Activated naive CD4-positive, alpha-beta T cell treated with anti-CD3 and anti-CD28 coated beads for 36 hours (primary cell): Measurements from ENCODE around the gene CASP2. TPM values are rescaled to one million over a fixed set of nuclear protein-coding genes. Genes with fewer than 3 reads are reported as not detected.

Source experiments
- CTCF ChIA-PET: fragments of 350-600 bp; sonication (Branson Sonifier 250); formaldehyde crosslinking; loops from one replicate; lab custom pipeline; 2021; ENCODE audit warnings: antibody characterized with exemption; lab: Charles Lee
- DNase-seq: peaks from one replicate; pipeline ENCODE4 v3.0.0-alpha.2; 2020
- H3K27ac Mint-ChIP-seq: one replicate; pipeline ENCODE4 v1.8.0; 2021; ENCODE audit warnings: mild to moderate bottlenecking, mixed read lengths
- H3K27me3 Mint-ChIP-seq: one replicate; pipeline ENCODE4 v1.8.0; 2021; ENCODE audit warnings: low read depth, mixed read lengths
- H3K36me3 Mint-ChIP-seq: one replicate; pipeline ENCODE4 v1.8.0; 2021; ENCODE audit warnings: low read depth, mixed read lengths
- H3K4me1 Mint-ChIP-seq: one replicate; pipeline ENCODE4 v1.8.0; 2021; ENCODE audit warnings: low read depth, mixed read lengths
- H3K4me3 Mint-ChIP-seq: one replicate; pipeline ENCODE4 v1.8.0; 2021; ENCODE audit warnings: mild to moderate bottlenecking, moderate library complexity, mixed read lengths
- H3K9me3 Mint-ChIP-seq: one replicate; pipeline ENCODE4 v1.8.0; 2021; ENCODE audit warnings: mixed read lengths
- intact Hi-C: fragments of 100-400 bp; cut with micrococcal nuclease; formaldehyde crosslinking; loops from one replicate; pipeline ENCODE4 v1.15.1; 2023
- total RNA-seq, 2 experiments: library from RNA; stranded (reverse); gene quantifications; one replicate each; pipeline ENCODE4 v1.2.3, GENCODE V29; 2021

The CASP2 gene
- total RNA-seq, 2 experiments from 2014 or later: 116 to 124 TPM

- H3K27ac Mint-ChIP-seq: no peak overlapping the region
- DNase-seq: no peak
- peaks cover 5% of the 10 kb centered on the region for H3K27me3 Mint-ChIP-seq
- no peaks in the 10 kb centered on the region for H3K4me1 Mint-ChIP-seq
- CTCF ChIA-PET: interaction anchor here (1.1 to 1.8 kb wide), 4 partner anchors 11 to 116 kb away, joined by 3 to 6 read pairs (median 4); no protein-coding TSS in a partner anchor
- no peaks in the 10 kb centered on the region for H3K36me3 Mint-ChIP-seq
- H3K4me3 Mint-ChIP-seq: no peak overlapping the region
- H3K9me3 Mint-ChIP-seq: no peaks in the 10 kb centered on the region
- intact Hi-C loops: no loop called here
These were observed 68.4 kb downstream of the CASP2 start for GRCh38 chr7:143356414-143357050.

Other genes starting within 250 kb of the CASP2 start
- not detected for gene OR6V1, start 236.0 kb upstream of the CASP2 start, total RNA-seq
- not detected for gene PIP, start 156.3 kb upstream of the CASP2 start, total RNA-seq
- gene TAS2R39, start 104.9 kb upstream of the CASP2 start, total RNA-seq: not detected
- not detected for gene TAS2R40, start 66.3 kb upstream of the CASP2 start, total RNA-seq
- 100 to 1,000 TPM; 186 to 187 TPM for gene GSTK1, start 24.9 kb upstream of the CASP2 start, total RNA-seq
- under 1 TPM; 0.64 to 0.74 TPM for gene TMEM139, start 3.4 kb upstream of the CASP2 start, total RNA-seq
- not detected for gene CLCN1, start 27.8 kb downstream of the CASP2 start, total RNA-seq
- gene FAM131B, start 74.4 kb downstream of the CASP2 start, total RNA-seq: 1 to 10 TPM; 1.5 to 1.7 TPM
- gene ZYX, start 93.0 kb downstream of the CASP2 start, total RNA-seq: 10 to 100 TPM; 75.1 to 81.5 TPM
- 1 to 10 TPM; 1.0 to 1.3 TPM for gene EPHA1, start 120.5 kb downstream of the CASP2 start, total RNA-seq
- gene TAS2R60, start 155.1 kb downstream of the CASP2 start, total RNA-seq: not detected
- gene TAS2R41, start 189.5 kb downstream of the CASP2 start, total RNA-seq: not detected